Fibroblast of the conjunctiva (primary cell): ENCODE results near the gene LETM1.

Experiments
- DNase-seq: peaks from one replicate; pipeline ENCODE4 v3.0.0-alpha.2; 2010; ENCODE audit warnings: low read depth

Gene LETM1

DNA sequence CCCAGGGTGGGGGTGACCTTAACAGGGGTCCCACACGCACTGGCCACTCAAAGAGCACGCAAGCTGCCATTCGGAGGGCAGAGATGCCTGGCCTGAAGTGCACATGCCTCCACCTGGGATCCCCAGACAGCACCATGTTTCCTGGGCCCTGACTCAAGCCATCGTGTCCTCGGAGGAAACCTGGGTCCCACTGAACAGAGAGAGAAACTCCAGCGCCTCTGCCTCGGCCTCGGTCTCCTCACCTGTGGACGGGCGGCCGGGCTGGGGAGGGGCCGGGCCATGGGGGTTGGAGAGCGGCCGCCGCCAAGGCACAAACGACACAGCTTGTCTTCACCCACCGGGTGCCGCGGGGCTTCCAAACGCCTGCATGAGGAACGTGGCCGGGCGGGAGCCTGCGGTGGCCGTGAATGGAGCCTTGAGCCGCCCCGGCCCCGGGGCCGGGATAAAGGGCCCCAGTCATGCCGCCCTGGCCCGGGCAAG is 92.8 kb downstream of the LETM1 start:
- DNase-seq, result no peak

DNA sequence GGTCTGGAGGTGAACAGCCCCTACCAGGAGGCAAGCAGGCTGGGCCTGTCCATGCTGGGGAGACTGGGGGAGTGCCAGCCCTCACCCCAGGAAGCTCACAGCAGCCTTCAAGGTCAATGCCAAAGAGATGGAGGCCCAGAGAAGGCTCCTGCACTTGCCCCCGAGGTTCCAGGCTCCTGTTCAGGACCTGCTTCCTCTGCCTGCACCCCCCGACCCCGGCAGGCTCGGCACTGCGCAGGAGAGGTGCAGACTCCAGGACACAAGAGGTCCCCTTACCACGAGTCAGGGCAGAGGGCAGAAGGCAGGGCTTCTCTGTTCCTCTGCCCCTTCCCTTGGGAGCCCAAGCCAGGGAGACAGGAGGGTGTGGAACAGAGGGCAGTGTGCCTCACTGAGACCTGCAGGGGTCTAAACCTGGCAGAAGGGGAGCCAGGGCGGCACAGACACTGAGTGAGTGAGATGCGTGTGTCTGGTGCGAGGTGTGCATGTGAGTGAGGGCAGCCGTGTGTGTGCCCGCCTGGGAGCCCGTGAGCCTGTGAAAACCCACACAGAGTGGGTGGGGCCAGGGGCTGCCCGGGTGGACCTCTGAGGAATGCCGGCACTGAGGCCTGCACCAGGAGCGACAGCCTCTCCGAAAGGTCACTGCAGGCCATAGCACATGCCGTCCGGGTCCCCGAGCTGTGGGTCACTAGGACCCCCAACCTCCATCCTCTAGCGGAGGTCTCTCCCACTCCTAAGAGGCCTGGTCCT is 93.5 kb downstream of the LETM1 start:
- DNase-seq, result no peak
